GM19452 (cell line): ENCODE data around the gene CDK18.

Experiments
- ATAC-seq: cut with Tn5 transposase; IDR thresholded peaks from one replicate; pipeline ENCODE4 v1.9.1; 2021; ENCODE audit not compliant: unreplicated experiment

CDK18 gene

DNA sequence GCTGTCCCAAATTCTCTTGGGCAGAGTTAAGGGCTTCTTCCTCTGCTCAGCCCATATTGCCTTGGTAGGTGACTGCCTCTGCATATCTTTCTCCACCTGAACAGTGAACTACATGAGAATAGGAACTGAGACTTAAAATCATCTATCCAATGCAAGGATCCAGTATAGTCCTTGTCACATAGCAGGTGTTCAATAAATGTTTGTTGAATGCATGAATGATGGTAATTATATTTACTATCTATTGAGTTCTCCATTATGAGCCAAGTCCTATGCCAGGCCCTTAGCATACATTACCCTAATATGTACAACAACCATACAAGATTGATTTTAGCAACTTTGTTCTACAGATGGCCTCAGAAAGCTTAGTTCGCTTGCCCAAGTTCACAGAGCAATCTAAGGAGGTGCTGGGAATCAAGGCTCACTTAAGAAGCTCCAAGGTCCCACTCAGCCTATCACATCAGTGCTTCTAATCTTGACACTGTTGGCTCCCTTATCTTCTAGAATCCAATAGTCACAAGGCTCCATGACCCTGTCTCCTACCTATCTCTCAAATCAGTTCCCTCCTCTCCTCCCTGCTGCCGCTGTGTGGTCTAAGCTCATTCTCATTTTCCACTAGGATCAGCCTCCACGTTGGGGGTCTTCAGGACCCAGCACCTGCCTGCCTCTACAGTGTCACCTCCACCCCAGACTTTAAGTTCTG, 2.2 kb upstream of the CDK18 start:
- no peak for ATAC-seq

DNA sequence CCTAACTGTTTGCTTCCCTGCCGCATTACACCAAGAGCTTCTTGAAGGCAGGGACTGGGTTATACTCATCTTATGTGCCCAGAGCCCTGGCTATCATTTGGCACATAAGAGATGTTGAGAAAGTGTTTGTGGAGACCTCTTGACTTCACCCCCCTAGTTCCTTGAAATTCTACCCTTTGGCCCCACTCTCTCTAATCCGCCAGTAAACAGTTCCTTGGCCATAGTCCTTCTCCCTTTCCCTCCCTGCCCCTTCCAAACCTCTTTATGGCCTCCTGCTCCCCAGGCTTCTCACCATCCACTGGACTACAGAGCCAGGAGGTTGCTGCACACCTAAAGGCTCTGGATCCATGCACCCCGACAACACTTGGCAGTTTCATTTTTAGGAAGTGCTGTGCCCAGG, 1.5 kb upstream of the CDK18 start:
- no peak for ATAC-seq

DNA sequence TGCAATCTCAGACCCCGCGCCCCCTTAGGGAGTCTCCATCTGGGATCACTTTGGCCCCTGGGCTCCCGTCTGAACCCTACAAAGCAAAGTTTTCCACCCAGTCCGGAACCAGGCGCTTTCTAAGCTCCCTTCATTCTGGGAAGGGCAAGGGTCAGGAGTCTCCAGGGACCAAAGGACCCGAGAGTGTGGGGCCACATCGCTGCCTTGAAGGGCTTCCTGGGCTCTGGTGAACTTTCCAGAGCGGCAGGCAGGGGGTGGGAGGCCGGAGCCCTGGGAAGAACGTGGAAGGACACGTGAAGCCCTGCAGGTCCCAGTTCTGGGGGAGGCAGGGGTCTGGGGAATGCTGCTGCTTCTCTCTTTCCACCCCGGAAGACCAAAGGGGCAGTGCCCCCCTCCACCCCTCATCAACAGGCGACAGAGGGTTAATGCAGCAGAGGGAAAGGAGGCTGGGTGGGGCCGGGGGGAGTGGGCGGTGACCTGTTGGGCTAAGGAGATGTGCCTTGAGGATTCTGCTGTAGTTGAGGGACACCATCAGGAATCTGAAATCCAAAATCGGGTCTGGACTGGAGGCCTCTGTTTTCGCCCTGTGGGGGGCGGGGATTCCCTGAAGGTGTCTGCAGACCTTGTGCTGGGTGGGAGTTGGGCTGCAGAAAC, 734 bp downstream of the CDK18 start:
- ATAC-seq = no peak

DNA sequence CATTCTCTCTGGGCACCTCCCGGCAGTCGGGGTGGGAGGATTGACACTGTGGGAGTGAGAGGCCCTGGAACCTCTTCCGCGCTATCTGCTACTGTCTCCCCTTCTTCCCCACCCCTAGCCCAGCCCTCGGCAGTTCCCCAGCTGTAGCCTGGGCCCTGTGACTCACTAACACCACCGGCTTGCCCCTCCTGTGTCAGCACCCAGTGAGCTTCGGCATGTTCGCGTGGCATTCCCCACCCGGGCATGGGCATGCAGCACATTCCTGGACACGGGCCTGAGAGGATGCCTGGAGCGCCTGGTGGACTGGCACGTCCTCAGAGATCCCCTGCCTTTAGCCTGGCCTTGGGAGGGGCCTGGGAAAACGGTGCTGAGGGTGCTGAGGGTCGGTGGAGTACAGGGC, 1.3 kb downstream of the CDK18 start:
- ATAC-seq = no peak

DNA sequence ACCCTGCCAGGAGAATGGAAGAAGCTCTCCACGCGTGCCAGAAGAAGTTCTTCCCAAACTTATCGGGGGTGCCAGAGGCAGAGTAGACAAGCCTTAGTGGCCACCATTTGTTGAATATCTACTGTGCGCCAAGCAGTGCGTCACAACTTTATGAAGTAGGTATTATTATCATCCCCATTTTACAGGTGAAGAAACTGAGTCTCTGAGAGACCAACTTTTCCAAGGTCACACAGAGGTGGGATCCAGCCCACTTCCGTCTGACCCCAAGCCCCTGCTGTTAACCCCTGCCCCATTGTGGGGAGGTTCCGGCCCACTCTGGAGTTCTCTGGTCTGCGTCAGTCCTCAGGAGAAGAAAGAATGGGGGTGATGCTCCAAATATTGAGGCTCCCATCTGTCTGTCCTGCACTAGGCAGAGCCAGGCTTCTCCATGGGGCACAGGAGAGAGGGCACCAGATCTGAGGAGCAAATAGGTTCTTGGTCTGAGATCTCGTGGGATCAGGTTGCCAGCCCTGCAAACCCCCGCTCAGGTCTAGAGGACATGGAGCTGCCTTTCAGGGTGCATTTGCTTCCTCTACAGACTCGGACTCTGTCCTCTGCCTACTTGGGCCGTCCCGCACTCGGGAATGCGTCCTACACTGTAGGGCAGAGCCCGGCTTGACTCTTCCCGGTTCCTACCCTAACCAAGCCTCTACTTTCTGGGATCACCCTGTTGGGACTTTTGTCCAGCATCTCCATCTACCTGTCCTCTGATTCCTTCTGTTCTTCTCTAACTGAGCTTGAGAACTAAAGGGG, 2.1 kb downstream of the CDK18 start:
- ATAC-seq = no peak

DNA sequence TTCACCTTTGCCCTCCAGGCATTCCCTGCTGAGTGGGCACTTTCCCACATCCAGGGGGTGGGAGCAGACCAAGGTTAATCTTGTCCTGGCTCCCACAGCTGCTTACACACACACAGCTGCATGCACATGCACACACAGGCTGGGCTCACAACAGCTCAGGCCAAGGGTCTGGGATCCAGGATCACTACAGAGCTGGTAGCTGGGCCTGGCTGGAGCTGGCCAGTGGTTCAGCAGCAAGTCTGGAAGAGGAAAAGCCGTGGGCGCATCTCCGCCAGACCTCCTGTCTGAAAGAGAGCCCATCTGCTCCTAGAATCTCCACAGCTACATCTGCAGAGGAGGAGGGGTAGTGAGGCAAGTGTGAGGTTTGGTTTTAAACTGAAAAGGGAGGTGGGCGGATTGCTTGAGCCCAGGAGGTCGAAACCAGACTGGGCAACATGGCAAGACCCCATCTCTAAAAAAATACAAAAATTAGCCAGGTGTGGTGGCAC, 3.8 kb downstream of the CDK18 start:
- ATAC-seq = no peak

DNA sequence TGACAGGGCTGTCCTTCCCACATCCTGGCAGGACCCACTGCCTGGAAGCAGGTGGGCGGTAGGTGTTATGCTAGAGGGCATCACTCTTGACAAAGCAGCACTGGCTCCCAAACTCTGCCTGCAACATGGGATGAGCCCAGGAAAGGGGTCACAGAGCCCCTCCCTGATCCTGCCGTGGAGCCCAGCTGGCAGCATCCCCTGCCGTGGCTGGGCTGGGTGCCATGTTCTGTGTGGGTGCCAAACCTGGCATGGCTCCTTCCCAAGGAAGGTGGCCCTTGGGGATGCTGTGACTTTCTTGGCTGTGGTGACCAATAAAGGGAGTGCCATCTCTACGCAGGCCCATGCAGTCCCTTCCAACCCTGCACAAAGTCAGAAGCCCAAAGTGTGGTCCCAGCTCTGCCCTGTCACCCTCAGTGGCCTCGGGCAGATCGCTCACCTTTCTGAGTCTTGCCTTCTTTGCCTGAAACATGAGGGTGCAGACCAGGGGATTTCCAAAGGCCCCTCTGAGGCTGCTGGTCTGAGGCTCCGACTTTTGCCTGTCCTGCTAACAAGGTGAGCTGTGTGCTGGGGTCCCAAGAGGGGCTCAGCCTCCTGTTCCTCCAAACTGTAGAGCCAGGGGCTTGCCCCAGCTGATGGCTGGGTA, 6.0 kb downstream of the CDK18 start:
- no peak for ATAC-seq

DNA sequence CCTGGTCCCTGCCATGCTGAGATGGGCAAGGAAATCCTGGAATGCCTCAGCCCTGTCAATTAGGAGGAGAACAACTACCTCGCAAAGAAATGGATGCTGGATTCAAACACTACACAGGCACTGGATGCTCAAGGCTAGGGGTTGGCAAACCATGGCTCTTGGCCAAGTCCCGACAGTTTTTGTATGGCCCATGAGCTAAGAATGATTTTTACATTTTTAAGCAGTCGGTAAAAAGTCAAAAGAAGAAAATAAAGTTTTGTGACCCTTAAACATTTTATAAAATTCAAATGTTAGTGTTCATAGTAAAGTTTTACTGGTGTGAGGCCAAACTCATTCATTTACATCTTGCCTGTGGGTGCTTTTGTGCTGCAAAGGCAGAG, 6.5 kb downstream of the CDK18 start:
- ATAC-seq = no peak

DNA sequence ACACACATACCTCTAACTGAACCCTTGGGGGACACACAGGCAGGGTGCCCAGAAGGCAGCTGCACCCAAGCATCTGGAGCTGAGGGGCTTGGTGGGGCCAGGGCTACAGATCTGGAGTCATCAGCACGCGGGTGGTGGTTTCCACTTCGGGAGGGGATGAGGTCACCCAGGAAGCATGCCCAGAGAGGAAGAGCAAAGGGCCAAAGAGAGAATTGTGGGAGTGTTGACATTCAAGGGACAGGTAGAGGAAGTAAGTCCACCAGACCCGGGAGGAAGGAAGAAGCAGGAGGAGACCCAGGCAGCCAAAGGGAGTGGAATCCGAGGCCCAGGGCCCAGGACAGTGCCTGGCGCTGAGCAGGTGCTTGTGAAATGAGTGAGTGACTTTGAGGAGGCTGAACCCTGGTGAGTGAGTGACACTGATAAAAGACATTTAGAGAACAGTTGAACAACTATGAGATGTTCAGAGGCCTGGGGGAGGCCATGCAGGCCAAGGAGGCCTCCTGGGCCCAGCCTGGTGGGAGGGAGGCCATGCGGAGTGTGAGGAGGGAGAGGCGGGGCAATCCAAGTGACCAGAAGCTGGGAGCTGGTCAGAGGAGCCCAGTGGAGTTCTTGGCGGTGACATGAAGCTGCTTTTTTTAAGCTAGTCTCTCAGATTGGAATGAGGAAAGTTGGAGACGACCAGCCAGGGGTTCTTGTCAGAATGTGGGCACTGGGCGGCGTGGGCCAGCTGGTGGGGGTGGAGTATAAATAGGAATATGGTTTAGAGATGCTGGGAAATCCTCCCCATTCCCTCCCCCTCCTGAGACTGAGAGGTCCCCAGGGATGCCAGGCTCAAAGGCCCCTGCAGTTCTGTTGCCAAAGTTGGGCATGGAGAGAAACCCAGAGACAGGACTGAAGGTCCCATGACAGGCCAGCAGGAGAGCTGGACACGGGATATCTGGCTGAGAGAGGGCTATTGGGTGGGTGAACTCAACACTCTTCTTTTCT, 7.9 kb downstream of the CDK18 start:
- ATAC-seq = no peak

DNA sequence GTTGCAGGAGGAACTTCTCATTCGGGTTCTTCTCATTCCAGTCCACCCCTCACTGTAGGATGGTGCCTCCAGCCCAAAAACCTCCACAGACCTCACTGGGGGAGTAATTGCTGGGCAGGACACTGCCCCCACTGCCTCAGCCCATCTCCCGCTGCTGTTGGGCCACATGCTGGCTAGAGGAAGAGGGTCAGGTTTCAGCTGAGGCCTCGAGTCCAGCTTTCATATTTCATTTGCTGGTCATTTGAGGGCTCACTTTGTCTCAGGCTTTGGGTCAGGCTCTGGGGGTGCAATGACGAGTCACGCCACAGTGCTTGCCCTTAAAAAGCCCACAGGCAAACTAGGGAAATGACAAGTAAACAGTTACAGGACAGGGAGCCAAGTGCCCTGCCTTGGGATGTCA, 9.3 kb downstream of the CDK18 start:
- ATAC-seq = no peak

DNA sequence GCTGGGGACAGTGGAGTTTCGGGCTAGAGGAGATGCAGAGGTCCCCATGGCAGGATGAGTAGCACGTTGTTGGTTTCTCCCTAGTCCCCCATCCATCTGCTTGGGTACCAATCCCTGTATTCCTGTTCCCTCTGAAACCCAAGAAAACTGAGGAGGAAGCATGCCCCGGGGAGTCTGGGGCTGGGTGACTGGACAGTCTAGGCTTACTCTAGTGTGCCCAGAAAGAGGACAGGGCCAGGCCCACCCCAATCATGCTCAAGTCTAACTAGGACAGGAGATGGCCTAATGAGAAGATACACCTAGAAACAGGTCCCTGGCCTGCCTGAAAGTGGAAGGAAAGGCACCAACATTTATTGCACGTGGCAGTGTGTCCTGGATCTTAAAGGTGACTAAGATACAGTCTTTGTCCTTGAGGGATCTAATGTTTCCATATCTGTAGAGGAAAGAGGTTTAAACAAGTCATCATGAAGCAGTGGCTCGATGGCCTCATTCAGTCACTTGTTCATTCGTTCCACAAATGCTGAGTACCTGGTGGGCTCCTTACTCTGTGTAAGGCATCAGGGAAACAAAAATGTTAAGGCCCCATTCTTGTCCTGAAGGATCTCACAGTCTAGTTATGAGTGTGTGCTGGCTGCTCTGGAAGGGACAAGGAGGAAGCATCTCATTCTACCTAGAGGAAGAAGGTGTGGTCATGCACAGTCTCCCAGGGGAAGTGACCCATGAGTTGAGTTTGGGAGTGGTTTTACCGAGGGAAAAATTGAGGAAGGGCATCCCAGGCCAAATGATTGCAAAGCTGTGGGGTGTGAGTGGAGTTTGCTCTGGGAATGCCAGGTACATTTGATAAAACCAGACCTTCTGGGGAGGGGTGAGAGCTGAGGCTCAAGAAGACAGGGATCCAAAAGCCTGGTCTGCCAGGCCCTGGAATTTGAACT, 10.0 kb downstream of the CDK18 start:
- no peak for ATAC-seq

DNA sequence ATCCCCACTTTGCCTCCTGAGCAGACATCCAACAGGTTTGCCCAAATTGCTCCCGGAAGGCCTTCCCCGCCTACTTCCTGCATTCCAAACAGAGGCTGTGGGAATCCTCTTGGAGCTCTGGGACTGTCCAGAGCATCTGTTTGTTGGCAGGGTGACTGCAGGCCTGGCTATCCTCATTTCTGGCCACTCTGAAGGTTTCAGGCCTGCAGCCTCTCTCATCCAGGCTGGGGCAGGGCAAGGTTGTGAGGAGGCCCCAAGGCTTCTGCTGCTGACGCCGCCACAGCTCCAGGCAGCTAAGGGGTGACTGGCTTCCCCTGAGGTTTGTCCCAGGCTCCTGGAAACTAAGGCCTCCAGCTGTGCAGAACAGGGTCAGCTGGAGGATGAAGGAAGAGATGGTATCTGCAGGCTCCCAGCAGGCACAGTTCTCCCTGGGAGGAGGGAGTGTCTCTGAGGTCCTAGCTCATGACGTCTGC, 11.3 kb downstream of the CDK18 start:
- no peak for ATAC-seq

DNA sequence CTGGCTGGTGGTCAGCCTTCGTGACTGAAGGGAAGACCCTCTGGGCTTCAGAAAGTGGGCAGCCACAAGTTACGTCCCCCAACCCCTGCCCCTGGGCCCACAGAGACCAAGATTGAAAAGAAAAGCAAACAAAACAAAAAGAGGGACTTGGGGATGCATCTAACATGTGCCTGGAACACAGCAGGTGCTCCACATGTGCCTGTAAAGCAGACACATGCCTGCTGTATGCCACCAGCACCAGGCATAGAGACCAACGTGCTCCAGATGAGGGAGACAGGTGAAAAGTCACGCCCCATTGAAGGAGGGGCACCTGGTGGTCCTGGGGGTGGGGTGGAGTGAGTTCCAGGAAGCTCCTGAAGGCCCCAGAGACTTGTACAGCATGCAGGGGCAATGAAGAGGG, 11.9 kb downstream of the CDK18 start:
- ATAC-seq = no peak

DNA sequence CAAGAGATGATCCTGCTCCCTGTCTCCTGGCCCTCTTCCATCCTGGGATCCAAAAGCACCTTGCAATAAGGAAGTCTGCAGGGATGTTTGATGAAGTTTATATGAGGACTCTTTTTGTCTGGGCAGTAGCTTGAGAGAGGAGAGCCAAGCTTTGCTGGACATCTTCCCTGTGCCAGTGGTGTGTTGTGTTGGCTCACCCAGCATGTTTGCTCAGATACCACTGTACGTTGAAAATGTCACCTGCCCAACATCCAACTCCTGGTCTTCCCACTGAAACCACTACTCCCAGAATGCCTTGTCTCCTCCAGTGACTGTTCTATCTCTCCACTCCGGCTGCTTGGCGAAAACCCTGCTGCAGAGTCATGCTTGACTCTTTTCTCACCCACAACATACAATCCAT, 12.8 kb downstream of the CDK18 start:
- ATAC-seq = no peak

DNA sequence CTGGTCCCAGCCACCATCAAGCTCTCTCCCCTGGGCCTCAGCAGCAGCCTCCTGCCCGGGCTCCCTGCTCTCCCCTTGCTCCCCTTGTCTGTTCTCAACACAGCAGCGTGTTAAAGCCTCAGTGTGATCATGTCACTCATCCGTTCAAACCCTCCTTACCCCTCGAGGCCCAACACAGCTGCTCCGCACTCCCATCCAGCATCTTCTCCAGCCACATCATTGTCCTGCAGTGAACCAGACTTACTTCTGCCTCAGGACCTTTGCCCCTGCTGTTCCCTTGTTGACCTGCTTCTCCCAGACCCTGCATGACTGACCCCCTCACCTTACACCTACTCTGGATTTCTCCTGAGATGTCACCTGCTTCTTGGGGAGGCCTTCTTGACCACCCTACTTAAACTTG, 13.3 kb downstream of the CDK18 start:
- ATAC-seq = no peak

DNA sequence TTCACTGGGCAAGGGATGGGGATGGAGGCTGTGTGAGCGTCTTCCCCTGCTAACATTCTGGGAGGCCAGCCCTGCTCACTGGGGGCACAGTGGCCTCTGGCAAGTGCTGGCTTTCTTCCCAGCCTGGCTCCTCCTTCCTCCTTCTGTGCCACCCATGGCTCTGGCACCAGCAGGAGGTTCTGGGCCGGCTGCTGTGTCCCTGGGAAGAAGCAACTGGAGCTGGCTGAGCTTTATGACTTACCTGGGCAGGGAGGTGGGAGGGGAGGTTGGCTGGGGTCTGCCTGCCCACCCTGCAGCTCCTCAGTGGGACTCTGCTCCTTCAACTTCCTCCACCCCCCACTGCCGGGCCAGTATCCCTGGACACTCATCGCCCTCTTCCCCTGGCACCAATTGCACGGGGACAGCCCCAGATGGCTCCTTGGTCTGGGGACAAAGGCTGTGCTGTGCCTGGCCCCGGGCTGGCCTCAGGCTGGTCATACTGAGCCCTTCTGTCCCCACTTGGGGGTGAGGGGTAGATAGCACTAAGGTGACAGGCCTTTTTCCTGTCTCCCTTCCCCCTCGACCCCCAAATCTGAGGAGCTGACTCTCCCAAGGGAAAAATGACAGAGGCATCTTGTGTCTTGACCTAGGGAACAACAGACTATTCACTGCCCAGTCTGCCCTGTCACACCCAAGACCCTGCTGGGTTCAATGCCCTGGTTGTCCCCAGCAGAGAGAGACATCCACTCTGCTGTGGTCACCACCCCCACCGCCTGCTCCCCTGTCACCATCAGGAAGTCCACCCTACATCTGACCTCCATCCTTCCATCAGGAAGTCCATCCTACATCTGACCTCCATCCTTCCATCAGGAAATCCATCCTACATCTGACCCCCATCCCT, 14.4 kb downstream of the CDK18 start:
- ATAC-seq = no peak

DNA sequence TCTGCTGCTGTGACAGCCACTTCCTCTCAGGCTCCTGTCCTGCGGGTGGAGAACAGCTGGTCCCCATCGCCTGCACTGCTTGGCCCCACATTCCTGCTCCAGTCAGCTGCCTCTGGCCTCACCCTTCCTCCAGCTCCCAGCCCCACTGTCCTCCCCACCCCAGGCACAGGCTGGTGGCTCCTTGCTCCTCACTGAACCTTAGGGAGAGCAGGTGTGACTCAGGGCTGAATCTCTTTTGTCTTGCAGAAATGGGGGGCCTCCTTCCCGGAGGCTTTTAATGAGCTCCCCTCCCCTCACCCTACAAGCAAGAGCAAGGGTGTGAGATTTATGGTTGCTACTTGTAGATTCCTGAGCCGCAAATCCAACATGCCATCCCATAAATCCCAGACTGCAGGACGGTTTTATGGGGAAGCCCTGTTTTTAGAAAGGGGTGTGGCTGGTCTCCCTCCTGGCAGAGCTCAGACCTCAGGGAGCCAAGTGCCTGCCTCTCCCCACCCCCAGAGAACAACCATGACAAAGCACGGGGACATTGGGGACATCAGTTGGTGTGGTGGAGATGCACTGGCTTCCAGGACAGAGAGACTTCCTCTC, 15.2 kb downstream of the CDK18 start:
- ATAC-seq = no peak

DNA sequence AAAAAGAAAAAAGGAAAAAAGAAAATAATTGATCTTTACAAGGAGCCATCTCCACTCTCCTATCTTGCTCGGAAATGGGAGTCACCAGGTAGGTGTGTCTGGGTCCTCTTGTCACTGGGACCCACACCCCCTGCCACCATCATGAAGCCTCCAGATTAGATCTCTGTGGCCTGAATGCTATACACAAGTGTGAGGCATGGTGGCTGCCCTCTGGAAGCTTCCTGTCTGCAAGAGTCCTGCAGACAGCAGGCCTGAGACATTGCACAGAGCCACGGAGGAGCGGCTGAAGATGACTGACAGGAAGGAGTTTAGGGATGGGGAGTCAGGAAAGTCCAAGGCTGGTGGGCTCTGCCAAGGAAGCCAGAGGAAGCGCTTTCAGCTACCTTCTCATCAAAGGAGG, 16.2 kb downstream of the CDK18 start:
- no peak for ATAC-seq
